ENCODE measurements around the gene HTR3B.

The HTR3B gene

GRCh38 chr11:113979431-113979830 lies 74.8 kb downstream of the HTR3B start:
- Mint-ChIP-seq H3K4me1 (ENCODE audit: low read depth) (peaks cover 3% of the 10 kb centered on the region), H3K9me3 (no peaks in the 10 kb centered on the region), H3K27ac (no peak overlapping the region), H3K36me3 (ENCODE audit: low read depth) (no peaks in the 10 kb centered on the region), H3K4me3 (no peak overlapping the region), H3K27me3 (ENCODE audit: low read depth) (no peaks in the 10 kb centered on the region)
- no peak for DNase-seq (ENCODE audit: low spot score)

GRCh38 chr11:113980785-113981184 lies 76.2 kb downstream of the HTR3B start:
- no peak overlapping the region for H3K4me3 Mint-ChIP-seq
- H3K27ac Mint-ChIP-seq, result no peak overlapping the region
- no peaks in the 10 kb centered on the region for H3K27me3 Mint-ChIP-seq (ENCODE audit: low read depth)
- H3K9me3 Mint-ChIP-seq, result no peaks in the 10 kb centered on the region
- H3K36me3 Mint-ChIP-seq (ENCODE audit: low read depth), result no peaks in the 10 kb centered on the region
- DNase-seq (ENCODE audit: low spot score), result no peak
- H3K4me1 Mint-ChIP-seq (ENCODE audit: low read depth), result peaks cover 3% of the 10 kb centered on the region

GRCh38 chr11:113982306-113982705 lies 77.7 kb downstream of the HTR3B start:
- peaks cover 2% of the 10 kb centered on the region for H3K4me1 Mint-ChIP-seq (ENCODE audit: low read depth)
- H3K9me3 Mint-ChIP-seq, result no peaks in the 10 kb centered on the region
- H3K27ac Mint-ChIP-seq, result no peak overlapping the region
- DNase-seq (ENCODE audit: low spot score), result no peak
- no peak overlapping the region for H3K4me3 Mint-ChIP-seq
- H3K36me3 Mint-ChIP-seq (ENCODE audit: low read depth), result no peaks in the 10 kb centered on the region
- H3K27me3 Mint-ChIP-seq (ENCODE audit: low read depth), result no peaks in the 10 kb centered on the region

- Mint-ChIP-seq H3K27ac (no peak overlapping the region), H3K36me3 (ENCODE audit: low read depth) (no peaks in the 10 kb centered on the region), H3K4me1 (ENCODE audit: low read depth) (no peaks in the 10 kb centered on the region), H3K9me3 (no peaks in the 10 kb centered on the region), H3K4me3 (no peak overlapping the region), H3K27me3 (ENCODE audit: low read depth) (no peaks in the 10 kb centered on the region)
- no peak for DNase-seq (ENCODE audit: low spot score)
These were observed 80.2 kb downstream of the HTR3B start for GRCh38 chr11:113984781-113985180.

- Mint-ChIP-seq H3K27me3 (ENCODE audit: low read depth) (no peaks in the 10 kb centered on the region), H3K4me1 (ENCODE audit: low read depth) (no peaks in the 10 kb centered on the region), H3K9me3 (no peaks in the 10 kb centered on the region)
These were observed 81.3 kb downstream of the HTR3B start for GRCh38 chr11:113985906-113986305.

GRCh38 chr11:113986351-113987140 lies 82.0 kb downstream of the HTR3B start:
- Mint-ChIP-seq H3K36me3 (ENCODE audit: low read depth) (no peaks in the 10 kb centered on the region), H3K4me1 (ENCODE audit: low read depth) (no peaks in the 10 kb centered on the region), H3K4me3 (no peak overlapping the region), H3K9me3 (no peaks in the 10 kb centered on the region), H3K27ac (no peak overlapping the region), H3K27me3 (ENCODE audit: low read depth) (no peaks in the 10 kb centered on the region)
- DNase-seq (ENCODE audit: low spot score), result no peak

More at GRCh38 chr11:113985906-113986305, 81.3 kb downstream of the HTR3B start:
- Mint-ChIP-seq H3K36me3 (ENCODE audit: low read depth) (no peaks in the 10 kb centered on the region), H3K4me3 (no peak overlapping the region), H3K27ac (no peak overlapping the region)
- DNase-seq (ENCODE audit: low spot score), result no peak

GRCh38 chr11:113989381-113989780 lies 84.8 kb downstream of the HTR3B start:
- no peak for DNase-seq (ENCODE audit: low spot score)
- Mint-ChIP-seq H3K27me3 (ENCODE audit: low read depth) (peaks cover 4% of the 10 kb centered on the region), H3K9me3 (no peaks in the 10 kb centered on the region), H3K36me3 (ENCODE audit: low read depth) (no peaks in the 10 kb centered on the region), H3K4me1 (ENCODE audit: low read depth) (no peaks in the 10 kb centered on the region), H3K27ac (no peak overlapping the region), H3K4me3 (no peak overlapping the region)

- no peak for DNase-seq (ENCODE audit: low spot score)
- H3K4me3 Mint-ChIP-seq, result no peak overlapping the region
- H3K27me3 Mint-ChIP-seq (ENCODE audit: low read depth), result peaks cover 4% of the 10 kb centered on the region
- no peaks in the 10 kb centered on the region for H3K9me3 Mint-ChIP-seq
- no peaks in the 10 kb centered on the region for H3K36me3 Mint-ChIP-seq (ENCODE audit: low read depth)
- H3K27ac Mint-ChIP-seq, result no peak overlapping the region
- H3K4me1 Mint-ChIP-seq (ENCODE audit: low read depth), result no peaks in the 10 kb centered on the region
These were observed 85.3 kb downstream of the HTR3B start for GRCh38 chr11:113989916-113990315.

- Mint-ChIP-seq H3K9me3 (no peaks in the 10 kb centered on the region), H3K4me3 (no peak overlapping the region), H3K4me1 (ENCODE audit: low read depth) (no peaks in the 10 kb centered on the region), H3K27ac (no peak overlapping the region), H3K27me3 (ENCODE audit: low read depth) (peaks cover 8% of the 10 kb centered on the region), H3K36me3 (ENCODE audit: low read depth) (no peaks in the 10 kb centered on the region)
- no peak for DNase-seq (ENCODE audit: low spot score)
These were observed 86.6 kb downstream of the HTR3B start for GRCh38 chr11:113991170-113991569.

- Mint-ChIP-seq H3K27me3 (ENCODE audit: low read depth) (peaks cover 8% of the 10 kb centered on the region), H3K9me3 (no peaks in the 10 kb centered on the region), H3K36me3 (ENCODE audit: low read depth) (no peaks in the 10 kb centered on the region), H3K27ac (no peak overlapping the region), H3K4me3 (no peak overlapping the region), H3K4me1 (ENCODE audit: low read depth) (no peaks in the 10 kb centered on the region)
- no peak for DNase-seq (ENCODE audit: low spot score)
These were observed 87.3 kb downstream of the HTR3B start for GRCh38 chr11:113991718-113992458.

- Mint-ChIP-seq H3K27me3 (ENCODE audit: low read depth) (peaks cover 8% of the 10 kb centered on the region), H3K4me1 (ENCODE audit: low read depth) (no peaks in the 10 kb centered on the region), H3K36me3 (ENCODE audit: low read depth) (no peaks in the 10 kb centered on the region), H3K27ac (no peak overlapping the region), H3K4me3 (no peak overlapping the region), H3K9me3 (no peaks in the 10 kb centered on the region)
- no peak for DNase-seq (ENCODE audit: low spot score)
These were observed 88.0 kb downstream of the HTR3B start for GRCh38 chr11:113992459-113993110.

GRCh38 chr11:113994077-113994954 lies 89.7 kb downstream of the HTR3B start:
- Mint-ChIP-seq H3K4me1 (ENCODE audit: low read depth) (no peaks in the 10 kb centered on the region), H3K27ac (no peak overlapping the region), H3K4me3 (no peak overlapping the region), H3K36me3 (ENCODE audit: low read depth) (no peaks in the 10 kb centered on the region), H3K9me3 (no peaks in the 10 kb centered on the region), H3K27me3 (ENCODE audit: low read depth) (peaks cover 8% of the 10 kb centered on the region)
- DNase-seq (ENCODE audit: low spot score), result no peak
